NCI-H2196 treated with DMSO at 0.1 percent for 48 hours (cell line): ENCODE results near the gene MAD1L1.

Source experiments
- DNase-seq: peaks from one replicate; lab custom pipeline; 2025; ENCODE audit not compliant: unreplicated experiment; lab: John Stamatoyannopoulos, UW

The MAD1L1 gene

DNA sequence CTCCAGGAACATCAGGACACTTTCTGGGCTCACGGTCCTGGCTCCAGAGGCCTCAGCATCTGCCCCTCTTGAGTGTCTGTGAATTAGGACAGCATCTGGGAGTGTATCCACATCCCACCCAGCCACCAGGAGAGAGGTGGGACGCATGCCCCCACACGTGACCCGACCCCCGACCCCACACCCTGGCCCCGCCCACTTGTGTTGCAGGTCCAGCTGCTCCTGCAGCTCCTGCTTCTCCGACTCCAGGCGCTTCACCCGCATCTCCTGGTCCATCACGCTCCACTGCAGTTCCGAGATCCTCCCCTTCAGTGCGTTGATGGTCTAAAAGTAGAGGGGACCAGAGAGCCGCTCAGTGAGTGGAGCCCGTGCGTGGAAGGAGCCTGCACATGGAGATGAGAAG is 13.6 kb downstream of the MAD1L1 start:
- DNase-seq, result no peak

DNA sequence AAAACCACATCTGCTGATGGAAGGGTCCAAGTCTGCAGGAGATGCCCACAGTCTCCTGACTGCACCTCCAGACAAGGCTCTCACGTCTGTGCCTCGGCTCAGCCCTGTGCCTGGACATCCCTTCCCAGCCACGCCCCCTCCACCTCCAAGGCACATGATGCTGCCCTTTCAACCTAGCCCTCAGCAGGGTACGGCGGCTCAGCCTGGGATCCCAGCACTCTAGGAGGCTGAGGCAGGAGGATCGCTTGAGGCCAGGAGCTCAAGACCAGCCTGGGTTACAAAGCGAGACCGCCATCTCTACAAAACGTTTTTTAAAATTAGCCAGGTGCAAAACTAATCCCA is 14.3 kb downstream of the MAD1L1 start:
- no peak for DNase-seq

DNA sequence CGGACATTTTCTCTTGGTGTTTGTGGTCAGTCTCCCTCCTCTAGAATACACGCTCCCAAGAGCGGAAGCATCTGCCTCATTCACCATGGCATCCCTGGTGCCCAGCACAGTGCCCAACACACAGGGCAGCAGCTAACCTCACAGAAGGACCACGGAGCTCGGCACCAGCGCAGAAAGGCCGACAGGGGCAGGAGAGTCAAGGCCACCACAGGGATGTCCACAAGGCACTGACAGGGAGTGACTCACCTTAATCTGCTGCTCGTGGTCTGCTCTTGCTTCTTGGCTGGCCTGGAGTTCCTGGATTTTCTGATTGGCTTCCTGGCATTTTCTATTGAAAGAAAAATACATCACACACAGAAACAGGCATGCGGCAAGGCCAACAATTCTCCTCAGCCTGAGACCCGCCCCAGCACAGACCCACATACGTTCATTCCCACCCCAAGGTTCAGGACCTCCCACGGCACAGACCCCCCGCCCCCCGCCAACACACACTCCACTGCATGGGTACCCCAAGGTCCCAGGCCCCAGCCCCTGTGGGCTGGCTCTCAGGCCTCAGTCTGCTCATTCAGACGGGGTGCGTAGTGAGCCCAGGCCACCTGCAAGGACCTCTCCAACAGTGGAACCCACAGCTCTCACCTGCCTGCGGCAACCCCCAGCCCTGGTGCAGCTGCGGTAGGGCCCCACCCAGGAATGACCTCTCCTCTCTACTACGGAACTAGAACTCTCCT is 14.9 kb downstream of the MAD1L1 start:
- no peak for DNase-seq

DNA sequence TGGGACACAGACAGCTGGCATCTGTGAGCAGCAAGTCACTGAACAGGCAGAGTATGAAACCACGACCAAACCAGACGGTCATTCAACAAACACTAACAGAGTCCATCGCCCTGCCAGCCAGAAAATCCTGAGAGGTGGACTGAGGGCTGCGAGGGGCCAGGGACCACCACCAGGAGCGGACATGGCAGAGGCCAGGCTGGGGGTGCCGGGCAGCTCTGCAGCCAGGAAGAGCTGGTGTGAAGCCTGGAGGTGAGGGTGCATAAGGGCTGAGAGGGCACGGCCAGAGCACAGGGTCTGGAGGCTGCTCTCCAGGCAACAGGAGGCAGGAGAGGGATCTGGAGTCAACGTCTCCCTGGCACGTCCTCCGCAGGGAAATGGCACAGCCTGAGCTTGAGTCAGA is 15.5 kb downstream of the MAD1L1 start:
- no peak for DNase-seq

DNA sequence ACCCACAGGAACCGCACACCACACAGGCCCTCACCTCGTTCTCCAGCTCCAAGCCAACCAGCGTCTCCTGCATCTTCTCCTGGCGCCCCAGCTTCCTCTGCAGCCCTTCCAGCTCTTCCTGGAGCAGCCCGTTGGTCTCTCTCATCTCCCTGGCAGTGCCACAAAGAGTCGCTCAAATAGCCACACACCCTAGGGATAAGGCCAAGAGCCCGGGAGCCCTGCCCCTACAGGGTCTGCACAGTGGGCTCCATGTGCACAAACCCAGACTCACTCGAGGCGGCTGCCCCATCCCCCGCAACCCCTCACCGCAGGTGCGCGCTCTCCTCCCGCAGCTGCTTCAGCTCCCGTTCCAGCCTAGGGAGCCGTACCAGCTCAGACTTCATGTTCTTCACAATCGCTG is 16.9 kb downstream of the MAD1L1 start:
- DNase-seq, result no peak

DNA sequence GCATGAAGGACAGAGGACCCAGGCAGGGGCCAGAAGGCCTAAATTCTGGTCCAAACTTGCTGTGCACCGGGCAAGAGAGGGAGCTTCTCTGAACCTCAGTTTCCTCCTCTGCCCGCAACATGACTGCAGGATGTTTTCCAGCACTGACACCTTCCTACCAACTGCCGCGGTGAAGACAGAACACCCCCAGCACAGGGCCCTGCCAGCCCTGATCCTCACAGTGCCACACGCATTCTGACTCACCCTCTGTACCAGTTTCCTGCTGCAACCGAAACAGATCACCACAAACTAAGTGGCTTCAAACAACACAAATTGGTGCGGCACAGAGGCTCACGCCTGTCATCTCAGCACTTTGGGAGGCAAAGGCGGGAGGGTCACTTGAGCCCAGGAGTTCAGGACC is 18.1 kb downstream of the MAD1L1 start:
- DNase-seq, result no peak

DNA sequence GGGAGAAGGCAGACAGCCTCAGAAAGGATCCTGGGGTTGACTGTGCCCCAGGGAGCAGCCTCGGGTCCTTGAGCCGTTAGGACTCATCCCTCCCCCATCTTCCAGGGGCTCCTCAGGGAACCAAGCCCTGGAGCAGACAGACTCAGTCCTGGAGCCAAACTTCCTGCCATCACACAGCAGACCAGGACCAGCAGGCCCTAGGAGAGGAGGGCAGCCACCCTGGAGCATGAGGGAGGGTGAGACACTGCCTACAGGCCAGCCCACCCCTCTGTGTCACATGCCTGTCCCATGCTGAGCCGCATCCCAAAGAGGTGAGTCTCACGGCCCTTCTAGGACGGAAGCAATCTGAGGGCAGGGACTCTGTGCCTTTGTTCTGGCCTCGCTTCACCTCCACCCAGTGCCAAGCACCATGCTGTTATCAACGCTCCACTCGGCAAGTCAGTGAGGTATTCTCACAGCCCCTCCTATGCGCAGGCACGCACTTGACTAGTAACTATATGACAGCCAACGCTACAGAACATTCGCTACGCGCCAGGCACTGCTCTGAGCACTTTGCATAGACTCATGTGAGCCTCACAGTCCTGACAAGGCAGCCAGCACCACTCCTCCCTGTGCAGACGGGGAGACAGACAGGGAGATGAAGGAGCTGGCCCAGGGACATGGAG is 19.1 kb downstream of the MAD1L1 start:
- DNase-seq, result no peak

DNA sequence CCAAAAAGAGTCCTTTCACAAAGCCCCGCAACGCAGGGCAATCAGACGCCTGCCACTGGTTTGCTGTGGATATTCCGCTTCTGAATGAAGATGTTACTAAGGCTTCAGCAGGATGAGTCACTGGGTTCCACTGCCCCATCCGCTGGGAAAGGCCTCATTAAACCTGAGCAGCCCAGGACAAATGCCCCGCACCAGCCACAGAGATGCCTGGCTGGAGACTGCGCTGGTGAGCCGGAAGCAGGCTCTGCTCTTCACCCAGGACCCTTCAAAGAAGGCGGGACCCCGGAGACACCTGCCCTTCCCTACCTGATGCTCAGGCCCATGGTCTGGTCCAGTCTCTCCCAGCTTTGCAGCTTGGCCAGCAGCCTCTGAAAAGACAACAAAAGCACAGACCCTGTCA is 19.8 kb downstream of the MAD1L1 start:
- DNase-seq, result no peak

DNA sequence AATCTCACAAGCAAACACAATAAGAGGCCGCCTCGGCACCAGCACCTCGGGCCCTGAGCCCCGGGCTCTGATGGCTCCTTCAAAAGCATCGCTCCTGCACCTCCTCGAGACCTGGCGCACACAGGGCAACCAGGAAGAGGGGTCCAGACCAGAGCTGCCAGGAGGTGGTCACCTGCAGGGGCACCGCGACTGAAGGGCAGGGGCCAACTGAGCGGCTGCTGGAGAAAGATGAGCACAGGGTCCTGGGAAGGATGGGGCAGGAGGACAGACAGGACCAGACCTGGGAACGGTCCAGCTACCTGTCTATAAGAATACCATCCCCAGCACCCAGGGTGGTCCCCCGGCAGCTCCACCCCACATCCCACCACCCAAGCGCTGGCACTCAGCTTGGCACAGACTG is 20.8 kb downstream of the MAD1L1 start:
- no peak for DNase-seq

DNA sequence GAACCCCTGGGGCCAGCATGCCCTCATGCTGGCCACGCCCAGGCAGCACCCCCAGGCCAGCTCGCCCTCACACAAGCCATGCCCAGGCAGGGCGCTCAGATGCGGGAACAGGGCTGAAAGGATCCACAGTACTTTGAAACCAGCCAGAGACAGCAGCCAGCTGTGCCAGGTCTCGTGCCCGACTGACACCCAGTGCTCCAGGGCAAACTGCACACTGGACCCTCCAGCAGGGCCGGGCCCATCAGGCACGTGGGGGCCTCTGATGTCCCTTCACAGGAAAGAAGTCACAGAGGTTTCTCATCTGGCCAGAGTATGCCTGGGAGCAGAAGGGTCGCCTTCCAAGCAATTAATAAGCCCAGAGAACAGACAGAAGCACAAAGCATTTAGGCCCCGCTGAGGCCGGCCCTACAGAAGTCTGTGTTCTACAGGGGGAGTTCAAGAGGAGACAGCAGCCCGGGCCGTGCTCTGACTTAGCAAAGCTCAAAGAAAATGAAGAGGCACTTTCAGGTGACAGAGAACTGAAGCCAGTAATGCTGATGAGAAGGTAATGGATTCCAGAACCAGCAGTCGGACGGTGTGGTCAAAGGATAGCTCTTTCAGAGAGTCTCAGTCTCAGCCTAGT is 21.4 kb downstream of the MAD1L1 start:
- DNase-seq, result no peak

DNA sequence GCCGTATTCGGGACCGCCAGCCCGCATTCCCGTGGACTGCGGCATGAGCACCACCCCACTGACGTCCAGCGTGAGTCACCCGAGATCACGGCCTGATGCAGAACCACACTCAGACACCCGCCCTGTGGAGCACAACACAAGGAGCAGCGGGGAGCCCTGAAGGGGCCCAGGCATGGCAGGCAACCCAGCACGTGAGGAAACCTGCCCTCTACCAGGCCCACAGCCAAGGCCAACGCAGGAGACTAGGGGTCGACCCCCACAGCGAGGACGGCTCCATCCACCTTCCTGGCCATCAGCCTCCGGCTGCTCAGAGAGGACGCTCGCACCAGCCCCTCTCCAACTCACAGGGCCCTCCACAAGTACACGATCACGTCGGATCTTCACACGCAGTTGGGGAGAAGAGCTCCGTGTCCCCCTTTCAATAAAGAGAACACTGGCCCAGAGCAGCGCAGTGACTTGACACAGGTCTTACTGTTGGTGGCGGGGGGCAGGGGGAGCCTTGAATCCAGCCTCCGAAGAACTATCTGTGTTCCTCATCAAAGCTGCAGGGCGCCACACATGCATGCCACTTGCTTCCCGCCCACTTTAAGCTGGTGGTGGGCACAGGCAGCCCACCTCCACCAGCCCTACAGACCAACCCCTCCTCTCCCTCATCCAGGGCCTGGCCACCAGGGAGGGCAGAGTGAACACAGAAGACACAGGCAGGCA is 22.0 kb downstream of the MAD1L1 start:
- no peak for DNase-seq

DNA sequence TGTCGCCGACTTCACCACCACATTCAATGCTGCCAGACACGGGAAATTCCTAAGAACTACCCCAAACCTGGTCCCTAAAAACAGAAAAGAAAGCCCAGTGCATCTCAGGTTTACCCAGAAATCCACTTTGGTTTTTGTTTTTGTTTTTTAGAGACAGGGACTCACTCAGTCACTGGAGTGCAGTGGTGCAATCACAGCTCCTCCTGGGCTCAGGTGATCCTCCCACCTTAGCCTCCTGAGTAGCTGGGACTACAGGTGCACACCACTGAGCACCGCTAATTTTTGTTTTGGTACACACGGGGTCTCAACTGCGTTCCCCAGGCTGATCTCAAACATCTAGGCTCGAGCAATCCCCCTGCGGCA is 22.8 kb downstream of the MAD1L1 start:
- DNase-seq, result no peak

DNA sequence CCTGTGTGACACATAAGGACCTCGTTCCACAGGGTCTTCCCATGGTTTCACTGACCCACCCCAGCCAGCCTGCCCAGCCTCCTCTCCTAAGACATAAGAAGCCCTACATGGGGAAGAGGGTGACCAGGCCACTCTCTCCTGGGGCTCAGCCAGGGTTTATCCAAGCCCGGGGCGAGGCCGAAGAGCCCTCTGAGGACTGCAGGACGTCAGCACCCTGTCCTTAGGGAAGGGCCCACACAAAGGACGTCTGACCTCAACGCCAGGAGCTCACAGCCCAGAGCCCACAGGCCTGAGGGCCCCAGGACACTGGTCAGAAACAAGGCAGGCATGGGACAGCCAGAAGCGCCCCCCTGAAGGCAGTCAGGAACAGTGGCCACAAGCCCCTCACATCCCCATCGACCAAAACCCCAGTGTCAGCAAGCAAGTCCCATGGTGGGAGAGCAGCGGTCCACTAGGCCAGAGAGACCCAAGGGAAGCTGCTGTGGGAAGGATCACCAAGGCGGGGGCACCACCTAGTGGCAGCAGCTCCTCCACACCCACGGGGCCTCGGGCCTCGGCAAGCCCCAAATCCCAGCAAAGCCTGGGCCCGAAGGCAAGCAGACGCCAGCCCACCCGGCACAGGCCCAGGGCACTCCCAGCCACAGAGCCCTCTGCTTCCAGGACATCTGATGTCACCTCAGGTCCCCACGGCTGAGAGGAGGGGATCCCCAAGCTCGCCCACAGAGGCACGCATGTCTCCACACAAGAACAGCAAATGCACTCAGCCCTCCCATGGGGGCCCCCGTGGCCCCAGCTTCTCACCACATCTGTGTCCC is 23.4 kb downstream of the MAD1L1 start:
- peak; percentile 25 for DNase-seq

DNA sequence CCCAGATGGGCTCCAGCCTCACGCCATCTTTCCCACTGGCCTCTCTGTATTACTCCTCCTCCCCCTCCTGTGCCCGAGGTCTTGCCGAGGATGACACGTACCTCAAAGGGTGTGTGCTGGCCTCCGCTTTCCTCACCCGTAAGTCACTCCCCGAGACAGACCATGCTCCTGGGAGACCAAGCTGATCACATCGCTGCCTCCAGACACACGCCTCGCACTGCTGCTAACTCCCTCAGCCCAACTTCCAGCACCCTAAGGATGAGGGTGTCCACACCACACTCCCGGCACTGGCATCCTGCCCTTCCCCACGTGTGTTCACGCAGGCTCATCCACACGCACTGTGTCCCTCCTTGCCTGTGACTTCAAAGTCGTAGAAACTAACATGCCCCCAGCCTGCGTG is 24.0 kb downstream of the MAD1L1 start:
- DNase-seq, result no peak

DNA sequence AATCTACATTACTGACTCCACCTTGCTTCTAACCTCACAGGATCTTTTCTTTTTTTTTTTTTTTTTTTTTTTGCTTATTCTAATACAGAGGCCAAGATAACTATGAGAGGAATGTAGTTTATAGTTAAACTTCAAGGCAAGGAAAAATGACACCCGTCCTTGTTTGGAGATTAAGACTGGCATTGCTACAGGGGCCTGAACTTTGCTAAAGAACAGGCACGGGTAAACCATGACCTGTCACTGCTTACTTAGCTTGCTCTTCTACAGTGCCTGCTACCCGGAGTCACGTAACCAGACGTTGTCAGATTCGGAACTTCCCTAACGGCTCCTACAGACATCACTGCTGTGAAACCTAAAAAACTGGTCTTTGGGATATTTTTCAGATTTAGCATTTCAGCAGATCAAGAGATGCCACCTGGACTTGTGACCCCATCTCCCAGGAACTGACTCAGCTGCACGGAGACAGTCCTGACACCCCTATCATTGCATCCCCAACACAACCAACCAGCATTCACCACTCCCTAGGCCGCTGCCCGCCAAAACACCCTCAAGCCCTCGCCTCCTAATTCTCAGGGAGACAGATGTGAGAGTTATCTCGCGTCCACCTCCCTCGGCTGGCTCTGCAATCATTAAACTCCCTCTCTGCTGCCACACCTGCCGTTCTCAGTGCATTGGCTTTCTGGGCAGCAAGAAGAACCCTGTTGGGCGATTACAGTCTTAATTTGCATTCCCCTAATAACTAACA is 27.5 kb downstream of the MAD1L1 start:
- no peak for DNase-seq

DNA sequence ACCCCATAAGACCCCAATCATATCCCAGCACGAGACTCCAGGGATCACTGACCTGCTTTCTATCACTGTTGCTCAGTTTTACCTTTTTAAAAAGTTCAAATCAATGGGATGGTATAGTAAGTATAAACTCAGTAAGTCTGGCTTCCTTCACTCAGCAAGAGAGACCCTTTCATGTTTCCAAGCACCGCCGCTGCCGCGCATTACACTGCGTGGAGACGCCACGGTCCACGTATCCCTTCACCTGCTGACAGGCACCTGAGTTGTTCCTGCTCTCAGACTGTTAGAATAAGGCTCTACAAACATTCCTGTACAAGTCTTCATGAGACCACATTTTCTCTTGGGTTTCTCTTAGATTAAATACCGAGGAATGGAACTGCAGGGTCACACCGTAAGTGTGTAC is 28.3 kb downstream of the MAD1L1 start:
- no peak for DNase-seq

DNA sequence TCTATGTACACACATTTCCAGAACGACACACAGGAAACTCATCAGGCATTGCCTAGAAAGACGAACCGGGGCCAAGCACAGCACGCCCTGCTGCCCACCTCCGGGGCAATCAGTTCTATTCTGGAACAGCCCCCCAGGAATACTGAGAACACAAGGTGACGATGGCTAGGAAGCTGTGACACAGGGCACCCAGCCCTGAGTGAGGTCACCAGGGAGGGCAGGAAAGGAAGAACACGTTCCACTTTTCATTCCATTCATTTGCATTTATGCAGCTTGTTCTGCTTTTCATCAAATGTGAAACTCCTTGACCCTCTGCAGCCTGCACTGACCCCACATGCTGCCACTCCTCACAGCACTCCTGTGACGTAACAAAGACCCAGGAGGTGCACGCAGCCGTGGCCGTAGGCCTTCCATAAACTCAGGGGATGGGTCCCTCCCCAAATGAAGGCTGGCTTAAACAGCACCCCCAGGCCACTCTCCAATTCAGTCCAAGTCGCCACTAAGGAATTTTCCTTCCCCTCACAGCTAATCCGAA is 28.9 kb downstream of the MAD1L1 start:
- DNase-seq, result no peak

DNA sequence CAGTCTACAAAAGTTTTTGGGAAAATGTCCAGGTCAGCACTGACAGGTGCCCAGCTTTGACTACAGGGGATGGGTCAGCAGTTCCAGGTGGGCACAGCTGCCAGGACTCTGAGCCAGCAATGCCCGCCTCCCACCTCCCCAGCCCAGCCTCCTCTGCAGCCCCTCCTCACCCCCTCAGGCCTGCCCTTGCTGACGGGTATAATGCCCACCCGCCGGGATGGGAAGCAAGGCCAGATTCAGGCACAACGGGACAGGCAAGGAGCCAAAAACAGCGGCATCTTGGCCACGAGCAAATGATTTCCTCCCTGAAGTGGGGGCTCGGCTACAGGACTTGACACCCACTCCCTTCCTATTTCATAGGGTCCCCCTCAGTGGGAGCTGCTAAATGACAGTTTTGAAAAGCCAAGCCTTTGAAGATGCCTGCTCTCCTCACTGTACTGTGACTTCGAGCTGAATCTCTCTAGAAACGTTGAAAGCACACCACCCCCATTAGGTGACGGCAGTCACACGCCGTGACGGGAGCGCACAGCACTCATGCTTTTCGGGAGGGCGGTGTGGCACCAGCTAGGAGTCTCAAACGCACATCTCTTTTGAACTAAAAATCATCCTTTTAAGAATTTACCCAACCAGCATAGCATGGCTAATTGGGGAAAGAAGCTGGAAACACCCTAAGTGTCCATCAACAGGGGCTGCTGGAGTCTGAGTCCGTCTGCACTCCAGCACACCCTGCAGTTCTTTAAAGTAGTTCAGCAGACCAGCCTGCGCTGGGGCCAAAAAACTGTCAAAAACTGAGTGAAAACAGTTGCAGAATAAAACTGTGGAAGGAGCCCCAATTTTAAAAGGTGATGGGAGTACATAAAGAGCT is 29.6 kb downstream of the MAD1L1 start:
- DNase-seq, result no peak

DNA sequence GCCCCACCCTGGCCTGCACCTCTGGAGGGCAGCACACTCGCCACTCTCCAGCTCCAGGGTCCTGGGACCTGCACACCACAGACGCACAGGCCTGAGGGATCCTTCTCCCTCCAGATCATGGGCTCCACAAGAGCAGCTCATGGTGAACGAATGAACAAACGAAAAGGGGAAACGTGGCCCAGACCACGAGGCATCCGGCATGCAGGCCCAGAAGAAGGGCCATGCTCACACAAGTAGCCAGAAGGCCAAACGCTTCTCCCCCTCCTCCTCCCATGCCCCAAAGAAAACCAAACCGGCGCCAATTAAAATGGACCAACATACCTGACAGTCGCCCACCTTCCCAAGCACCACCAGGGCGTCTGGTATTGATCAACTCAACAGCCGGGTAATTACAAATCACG is 30.4 kb downstream of the MAD1L1 start:
- no peak for DNase-seq
